ENCODE measurements around the gene LINGO1. TPM values are rescaled to one million over a fixed set of nuclear protein-coding genes. Genes with fewer than 3 reads are reported as not detected.

Gene LINGO1
- total and polyA plus RNA-seq, 9 of the 15 experiments (the other 6 are each of a cell fraction or from before 2014, with no cell fraction given) = 0.07 to 15.3 (median 2.1) TPM

GRCh38 chr15:77629070-77630030, 3.4 kb downstream of the LINGO1 start:
- Histone ChIP-seq H3K9me1 (ENCODE audit: control insufficient read depth, insufficient read depth, low read length) (peaks cover 7% of the 10 kb centered on the region), H2AFZ (ENCODE audit: low read depth, low read length) (no peak overlapping the region), H3K27me3 (ENCODE audit: control insufficient read depth in 2 of 2, insufficient read depth in 2 of 2, low read length in 2 of 2) (no peaks in the 10 kb centered on the region), H3K79me2 (ENCODE audit: control insufficient read depth, insufficient read depth, low read length) (peaks cover 27% of the 10 kb centered on the region), H3K36me3 (ENCODE audit: control insufficient read depth, insufficient read depth, low read length) (no peaks in the 10 kb centered on the region), H3K4me1 (replicated peaks in 1 of 2; ENCODE audit: control insufficient read depth in 2 of 2, insufficient read depth in 2 of 2, low read length in 2 of 2) (peaks cover 28 to 62% of the 10 kb centered on the region in 2 experiments; a peak in 4 of 5 replicates), H3K4me3 (no peak overlapping the region), H4K20me1 (replicated peaks; ENCODE audit: control insufficient read depth, insufficient read depth, low read length) (no peaks in the 10 kb centered on the region), H3K27ac (ENCODE audit: extremely low read depth, low read depth, low read length) (no peak overlapping the region), H3K9ac (ENCODE audit: insufficient read depth in 1 of 2, low read depth in 2 of 2, low read length in 2 of 2) (peak overlapping the region in 1 of 2 experiments; percentile 92; a peak in 1 of 4 replicates), H3K4me2 (ENCODE audit: insufficient read depth, low read length) (no peak overlapping the region; the same call in 1 of the 2 replicates), H3K9me3 (replicated peaks; ENCODE audit: control insufficient read depth, insufficient read depth, low read depth, low read length) (no peaks in the 10 kb centered on the region)
- ChIA-PET CTCF (ENCODE audit: low intra/inter-chr PET ratio) (interaction anchor here (0.6 to 0.7 kb wide), 2 partner anchors 91 to 156 kb away, joined by 3 to 4 read pairs; no protein-coding TSS in a partner anchor), POLR2A (interaction anchor here (0.6 to 1.6 kb wide), 4 partner anchors 10 to 164 kb away, joined by 3 to 5 read pairs (median 4); no protein-coding TSS in a partner anchor)
- 27% methylated on average over 8 of the region's 8 CpGs for WGBS (ENCODE audit: insufficient coverage, low coverage, missing lambda C conversion rate)
- intact Hi-C loops (cut with micrococcal nuclease) = loop anchor here (5.0 kb wide), 1 partner anchor 243 kb away; no protein-coding TSS in a partner anchor
- in situ Hi-C loops (cut with MboI) = no loop called here
- ATAC-seq = no peak
- peak; percentile 6 for FAIRE-seq
- no TSS peak for BruUV-seq (replicated peaks)
- no peak for DNase-seq (ENCODE audit: extremely low read depth in 1 of 4, low spot score in 3 of 4)
- TF ChIP-seq MYNN (IDR thresholded peaks at IDR 0.05) = no peak
- no peak for TF ChIP-seq MYNN (CRISPR knock-in tag; IDR thresholded peaks at IDR 0.05)
- TF ChIP-seq COPS2 (conservative IDR thresholded peaks at IDR 0.05) = no peak
- TF ChIP-seq ZNF436 (CRISPR knock-in tag; IDR thresholded peaks at IDR 0.05) = no peak
- no peak for TF ChIP-seq SRSF3 (IDR thresholded peaks at IDR 0.05; ENCODE audit: insufficient read depth, low read length)
- no peak for TF ChIP-seq FOXP4 (CRISPR knock-in tag; IDR thresholded peaks at IDR 0.05; ENCODE audit: borderline replicate concordance)
- no peak for TF ChIP-seq CBX3 (IDR thresholded peaks at IDR 0.05; ENCODE audit: borderline replicate concordance in 1 of 2, low read length in 2 of 2)
- no peak for TF ChIP-seq ZBTB5 (IDR thresholded peaks at IDR 0.05)
- no peak for TF ChIP-seq THAP12 (CRISPR knock-in tag; IDR thresholded peaks at IDR 0.05)
- no peak for TF ChIP-seq ZBTB2 (IDR thresholded peaks at IDR 0.05)
- no peak for TF ChIP-seq ZFPM2 (CRISPR knock-in tag; IDR thresholded peaks at IDR 0.05)
- no peak for TF ChIP-seq MYC (IDR thresholded peaks at IDR 0.05; ENCODE audit: low read depth, low read length)
- TF ChIP-seq MYC (CRISPR knock-in tag; IDR thresholded peaks at IDR 0.05; ENCODE audit: borderline replicate concordance, low read depth) = no peak
